MV-4-11 (cell line): ENCODE measurements around the gene EPHA2.
A peak's percentile ranks its signal among the peaks of the same experiment; 100 is the strongest.
"Not testable (repeated sequence)": the region's sequence is repeated elsewhere in the genome, so short reads cannot be mapped to it uniquely, and the experiment has no call there.

Experiments
- DNase-seq: peaks from one replicate; lab custom pipeline; 2025; lab: John Stamatoyannopoulos, UW

The EPHA2 gene

DNA sequence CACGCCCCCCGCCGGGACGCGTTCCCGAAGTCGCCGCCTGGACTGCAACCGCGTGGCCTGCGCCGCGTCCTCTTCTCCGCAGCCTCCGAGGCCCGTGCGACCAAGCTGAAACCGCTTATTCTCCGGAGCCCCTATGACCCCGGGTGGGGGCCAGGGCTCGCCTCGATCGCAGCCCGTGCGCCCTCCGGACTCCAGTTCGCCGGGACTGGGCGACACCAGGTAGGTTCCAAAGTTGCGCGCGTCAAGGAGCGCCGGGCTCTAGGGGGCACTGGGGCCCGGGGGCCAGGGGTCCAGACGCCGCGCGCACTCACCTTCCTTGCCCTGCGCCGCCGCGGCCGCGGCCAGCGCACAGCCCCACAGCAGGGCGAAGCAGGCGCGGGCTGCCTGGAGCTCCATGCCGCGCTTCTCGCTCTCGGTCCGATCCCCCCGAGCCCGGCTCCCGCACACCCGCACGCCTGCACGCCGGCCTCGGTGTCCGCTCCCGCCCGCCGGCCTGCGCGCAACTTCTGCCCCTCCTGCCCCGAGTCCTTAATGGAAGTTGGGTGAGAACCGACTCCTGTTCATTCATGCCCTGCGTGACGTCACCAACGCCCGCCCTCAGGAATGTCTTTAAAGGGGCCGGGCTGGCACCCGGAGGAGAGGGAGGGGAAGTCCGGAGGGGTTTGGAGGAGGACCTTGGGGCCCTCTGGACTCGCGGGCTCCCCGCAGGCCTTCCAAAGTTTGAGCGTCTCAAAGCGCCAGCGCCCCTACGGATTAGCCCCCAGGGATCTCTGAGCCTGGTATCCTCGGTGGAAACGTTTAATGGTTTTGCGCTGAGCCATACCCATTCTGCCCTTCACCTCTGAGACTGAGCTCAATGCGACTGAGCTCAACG, at the start of gene EPHA2:
TSS of gene EPHA2 (minus strand) at position 533 of the 874 bp plus-strand sequence. CDS start at position 396, 137 bp downstream.
- DNase-seq = no peak

DNA sequence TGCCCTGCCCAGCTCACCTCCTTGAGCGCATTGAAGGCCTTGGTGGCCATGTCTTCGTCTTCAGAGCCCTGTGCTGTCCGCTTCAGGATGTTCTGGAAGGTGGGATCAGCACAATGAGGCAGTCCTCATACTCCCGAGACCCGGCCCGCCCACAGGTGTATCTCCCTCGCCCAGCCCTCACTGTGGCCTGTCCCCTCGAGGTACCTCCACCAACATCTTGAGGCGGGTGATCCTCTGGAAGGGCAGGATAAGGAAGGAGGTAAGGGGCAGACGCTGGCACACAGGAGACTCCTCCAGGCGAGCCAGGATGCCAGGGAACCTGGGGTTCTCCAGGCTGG, 49.4 kb upstream of the EPHA2 start:
- no peak for DNase-seq

DNA sequence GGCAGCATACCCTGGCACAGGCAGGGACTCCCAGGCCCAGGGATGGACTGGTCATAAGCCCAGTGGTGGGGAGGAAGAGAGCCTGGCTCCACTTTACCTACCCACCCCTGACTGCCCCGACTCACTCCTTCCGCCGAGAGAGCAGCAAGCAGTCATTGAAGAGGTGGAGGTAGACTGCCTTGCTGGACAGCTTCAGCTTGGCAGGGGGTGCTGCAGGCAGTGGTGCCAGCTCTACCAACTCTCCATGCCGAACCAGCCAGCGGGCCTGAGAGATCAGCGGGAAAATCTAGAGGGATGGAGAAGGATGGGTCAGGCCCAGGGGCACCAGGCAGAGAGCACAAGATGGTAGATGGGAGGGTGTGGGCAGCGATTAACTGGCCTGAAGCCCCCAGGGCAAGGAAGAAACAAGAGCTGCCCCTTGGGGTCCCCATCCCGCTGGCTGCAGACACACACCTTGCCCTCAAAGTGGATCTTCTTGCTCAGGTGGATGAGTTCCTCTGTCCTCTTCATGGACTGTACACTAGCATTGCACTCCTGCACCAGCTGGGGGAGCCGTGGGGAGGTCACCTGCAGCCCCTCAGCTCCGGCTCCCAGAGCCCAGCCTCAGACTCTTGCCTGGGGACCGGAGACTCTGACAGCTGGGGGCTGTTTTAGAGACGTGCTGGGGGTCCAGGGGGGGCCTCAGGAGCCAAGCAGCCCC, 48.9 kb upstream of the EPHA2 start:
- DNase-seq = no peak

DNA sequence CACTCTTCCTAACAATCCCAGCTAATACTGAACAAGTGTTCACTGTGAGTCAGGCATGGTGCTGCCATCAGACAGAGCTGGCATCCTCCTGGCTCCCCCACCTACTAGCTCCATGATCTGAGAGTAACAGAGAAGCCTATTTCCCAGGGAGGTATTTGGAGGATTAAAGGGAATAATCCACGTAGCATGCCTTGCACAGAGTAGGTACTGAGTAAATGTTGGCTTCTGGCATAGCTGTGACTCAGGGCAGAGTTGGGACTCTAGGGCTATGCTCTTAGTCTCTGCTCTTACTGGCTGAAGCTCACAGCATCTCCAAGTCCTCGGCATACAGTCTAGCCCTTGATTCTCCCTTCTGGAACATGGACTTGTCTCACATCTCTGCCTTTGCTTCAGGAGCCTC, 48.3 kb upstream of the EPHA2 start:
- DNase-seq = no peak

DNA sequence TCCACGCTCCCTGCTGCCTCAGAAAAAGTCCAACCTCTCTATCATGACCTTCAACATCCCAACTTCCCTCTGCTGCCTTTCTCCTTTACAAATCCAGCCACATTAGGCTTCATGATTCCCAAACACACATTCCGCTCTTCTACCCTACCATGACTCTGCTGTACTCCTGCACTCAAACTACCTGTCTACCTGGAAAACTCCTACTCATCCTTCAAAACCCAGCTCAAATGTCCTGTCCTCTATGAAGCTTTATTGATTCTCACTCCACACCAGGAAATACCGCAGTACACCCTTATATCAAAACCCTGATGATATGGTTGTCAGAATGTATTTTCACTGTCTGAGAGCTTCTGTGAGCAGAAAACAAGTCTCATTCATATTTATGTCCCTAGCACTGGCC, 47.7 kb upstream of the EPHA2 start:
- DNase-seq = no peak

DNA sequence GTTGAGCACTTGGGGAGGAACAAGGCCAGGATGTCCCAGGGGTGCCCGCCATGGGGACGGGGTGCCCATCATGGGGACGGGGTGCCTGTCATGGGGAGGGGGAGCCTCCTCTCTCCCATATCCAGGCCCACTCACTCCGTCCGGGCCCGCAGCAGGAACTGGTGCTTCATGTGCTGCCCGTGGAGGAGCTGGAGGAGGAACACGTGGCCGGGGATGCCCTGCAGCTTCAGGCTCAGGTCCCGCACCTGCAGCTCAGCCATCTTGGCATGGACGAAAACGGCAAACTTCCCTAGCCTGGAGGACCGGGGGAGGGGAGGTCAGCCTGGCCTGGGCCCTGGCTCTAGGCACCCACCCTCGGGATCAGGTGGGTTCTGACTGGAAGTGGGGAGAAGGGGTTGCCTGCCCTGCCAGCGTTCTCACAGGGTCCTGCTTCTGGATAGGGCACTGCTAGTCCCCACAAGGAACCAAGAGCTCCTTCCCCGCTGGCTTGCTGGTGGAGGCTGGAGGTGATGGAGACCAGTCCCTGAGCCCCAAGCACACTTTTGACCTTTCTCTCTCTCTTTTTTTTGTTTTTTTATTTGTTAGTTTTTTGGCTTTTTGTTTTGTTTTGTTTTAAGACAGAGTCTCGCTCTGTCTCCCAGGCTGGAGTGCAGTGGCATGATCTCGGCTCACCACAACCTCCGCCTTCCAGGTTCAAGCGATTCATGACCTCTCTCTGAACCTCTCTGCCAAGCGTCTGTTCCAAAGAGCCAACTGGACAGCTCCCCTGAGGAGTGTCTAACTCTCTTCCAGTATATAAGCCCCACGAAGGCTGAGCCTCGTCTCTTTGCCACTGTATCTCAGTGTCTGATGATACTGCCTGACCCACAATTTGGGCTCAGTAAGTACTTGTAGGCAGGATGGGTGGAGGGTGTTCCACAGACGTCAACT, 46.7 kb upstream of the EPHA2 start:
- DNase-seq = no peak

DNA sequence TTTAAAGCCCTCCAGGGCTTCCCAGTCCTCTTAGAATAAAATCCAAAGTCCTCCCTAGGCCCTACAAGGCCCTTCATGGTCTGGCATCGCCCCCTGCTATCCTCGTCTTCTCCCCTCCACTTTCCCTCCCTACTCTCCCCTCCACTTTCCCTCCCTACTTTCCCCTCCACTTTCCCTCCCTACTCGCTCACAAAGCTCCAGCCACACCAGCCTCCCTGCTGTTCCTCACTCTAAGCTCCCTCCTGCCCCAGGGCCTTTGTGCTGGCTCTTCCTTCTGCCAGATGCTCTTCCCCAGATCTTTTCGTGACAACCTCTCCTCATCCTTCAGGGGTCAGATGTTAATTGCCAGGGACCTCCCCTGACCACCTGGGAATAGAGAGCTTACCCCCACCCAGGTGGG, 43.8 kb upstream of the EPHA2 start:
- no peak for DNase-seq

DNA sequence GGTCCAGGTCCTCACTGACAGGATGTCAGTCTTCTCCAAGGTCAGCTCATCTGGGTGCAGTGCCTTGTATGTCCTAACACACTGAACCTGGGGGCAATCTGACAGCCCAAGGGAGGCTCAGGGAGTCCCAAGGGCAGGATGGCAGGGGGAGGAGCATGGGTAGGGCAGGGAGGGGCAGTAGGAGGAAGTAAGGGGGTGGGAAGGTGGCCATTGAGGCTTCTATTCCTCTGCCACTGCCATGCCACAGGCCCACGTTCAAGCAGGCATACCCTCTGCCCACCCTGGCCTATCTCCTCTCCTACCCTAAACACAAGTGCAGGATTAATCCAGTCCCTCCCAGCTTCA, 43.3 kb upstream of the EPHA2 start:
- DNase-seq = no peak

DNA sequence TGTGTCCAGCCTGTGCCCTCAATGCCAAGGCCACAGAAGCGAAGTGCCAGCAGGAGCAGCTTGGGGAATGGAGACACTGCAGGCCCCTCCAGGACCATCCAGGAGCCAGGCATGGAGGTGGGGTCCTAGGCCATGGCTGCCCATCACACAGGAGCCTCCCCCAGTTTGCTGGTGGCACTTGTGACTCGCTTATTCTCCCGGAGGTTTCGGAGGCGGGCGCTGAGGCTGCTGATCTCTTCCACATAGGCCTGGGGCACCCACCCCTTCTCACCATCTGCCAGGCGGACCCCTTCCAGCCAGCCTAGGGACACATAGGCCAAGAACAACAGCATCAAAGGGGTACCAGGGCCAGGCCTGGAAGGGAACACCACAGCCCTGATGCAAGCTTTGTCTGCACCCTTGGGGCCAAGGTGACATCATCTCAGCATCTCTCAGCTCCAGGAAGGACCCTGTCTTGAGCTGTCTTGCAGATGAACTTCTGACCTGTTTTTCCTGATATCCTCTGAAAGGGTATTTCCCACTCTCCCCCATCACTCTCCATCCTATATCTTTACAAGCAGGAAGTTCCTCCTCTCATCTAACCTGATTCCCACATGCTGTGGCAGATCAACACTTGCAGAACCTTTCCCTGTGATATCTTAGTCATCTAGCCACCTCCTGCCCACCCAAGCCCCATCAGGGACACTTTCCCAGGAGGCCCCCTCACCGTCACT, 42.7 kb upstream of the EPHA2 start:
- no peak for DNase-seq

DNA sequence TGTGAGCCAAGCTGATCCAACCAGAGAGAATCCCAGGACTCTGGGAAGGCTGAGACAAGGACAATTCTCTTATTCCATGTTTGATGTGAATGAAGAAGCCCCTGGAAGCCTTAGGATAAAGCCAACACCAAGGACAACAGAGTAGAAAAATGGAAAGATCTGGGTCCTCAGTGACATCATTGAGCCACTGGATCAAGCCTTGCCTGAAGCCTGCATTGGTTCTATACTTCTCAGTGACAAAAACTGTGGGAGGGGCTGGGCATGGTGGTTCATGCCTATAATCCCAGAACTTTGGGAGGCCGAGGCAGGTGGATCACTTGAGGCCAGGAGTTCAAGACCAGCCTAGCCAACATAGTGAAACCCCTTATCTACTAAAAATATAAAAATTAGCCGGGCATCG, 41.0 kb upstream of the EPHA2 start:
- DNase-seq = no peak

DNA sequence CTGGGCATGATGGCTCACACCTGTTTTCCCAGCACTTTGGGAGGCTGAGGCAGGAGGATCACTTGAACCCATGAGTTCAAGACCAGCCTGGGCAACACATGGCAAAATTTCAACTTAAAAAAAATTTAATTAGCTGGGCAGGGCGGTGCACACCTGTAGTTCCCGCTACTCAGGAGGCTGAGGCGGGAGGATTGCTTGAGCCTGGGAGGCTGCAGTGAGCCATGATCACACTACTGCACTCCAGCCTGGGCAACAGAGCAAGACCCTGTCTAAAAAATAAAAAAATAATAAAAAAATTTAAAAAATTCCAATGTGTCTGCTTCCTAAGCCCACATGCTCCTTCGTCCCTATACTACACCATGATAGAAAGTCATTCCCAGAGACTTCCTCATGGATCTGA, 40.3 kb upstream of the EPHA2 start:
- DNase-seq = not testable (repeated sequence)

DNA sequence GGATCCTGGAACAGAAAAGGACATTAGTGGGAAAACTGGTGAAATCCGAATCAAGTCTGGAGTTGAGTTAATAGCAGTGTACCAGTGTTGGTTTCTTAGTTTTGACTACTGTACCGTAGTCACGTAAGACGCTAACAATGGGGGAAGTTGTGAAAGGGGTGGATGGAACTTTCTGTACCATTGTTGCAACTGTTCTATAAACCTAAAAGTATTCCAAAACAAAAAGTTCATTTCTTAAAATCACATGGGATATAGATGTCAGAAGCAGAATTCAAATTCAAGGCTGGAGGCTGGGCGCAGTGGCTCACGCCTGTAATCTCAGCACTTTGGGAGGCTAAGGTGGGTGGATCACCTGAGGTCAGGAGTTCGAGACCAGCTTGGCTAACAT, 39.6 kb upstream of the EPHA2 start:
- no peak for DNase-seq

DNA sequence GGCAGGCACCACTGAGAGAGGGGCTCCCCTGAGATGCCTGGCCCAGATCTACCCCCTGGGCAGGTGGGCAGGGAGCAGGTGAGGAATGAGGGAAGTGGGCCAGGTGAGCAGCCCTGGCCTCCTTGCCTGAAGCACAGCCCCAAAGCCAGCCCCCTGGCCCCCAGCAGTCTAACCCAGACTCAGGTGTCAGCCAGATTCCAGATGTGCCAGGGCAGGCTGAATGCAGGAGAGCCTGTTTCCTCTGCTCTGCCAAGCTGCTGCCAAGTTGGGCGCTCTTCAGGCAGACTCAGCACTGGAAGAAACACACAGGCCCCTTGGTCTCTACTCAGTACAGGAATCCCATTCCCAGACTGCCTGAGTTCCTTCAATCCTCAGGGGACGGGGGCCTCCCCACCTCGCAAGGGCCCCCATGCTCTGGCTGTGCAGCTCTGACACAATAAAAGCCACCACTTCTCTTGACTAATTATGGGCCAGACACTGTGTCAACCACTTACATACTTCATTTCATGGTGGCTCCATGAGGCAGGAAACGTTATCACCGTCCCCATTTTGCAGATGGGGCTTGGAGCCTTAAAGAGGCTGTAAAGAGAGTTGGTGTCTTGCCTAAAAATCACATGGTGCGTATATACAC, 36.2 kb upstream of the EPHA2 start:
- no peak for DNase-seq

DNA sequence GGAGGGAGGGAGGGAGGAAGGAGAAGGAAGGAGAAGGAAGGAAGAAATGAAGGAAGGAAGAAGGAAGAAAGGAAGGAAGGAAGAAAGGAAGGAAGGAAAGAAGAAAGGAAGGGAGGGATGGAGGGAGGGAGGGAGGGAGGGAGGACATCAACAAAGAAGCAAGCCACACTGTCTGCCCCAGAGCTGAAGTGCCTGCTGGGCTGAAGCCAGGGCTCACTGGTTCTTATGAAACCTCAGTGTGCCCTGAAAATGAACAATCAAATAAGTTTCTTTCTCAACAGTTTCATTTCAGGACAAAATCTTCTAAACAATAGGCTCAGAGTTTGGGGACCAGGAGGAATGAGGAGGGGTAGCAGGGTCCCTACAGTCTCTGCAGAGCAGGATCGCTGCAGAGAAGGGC, 35.4 kb upstream of the EPHA2 start:
- no peak for DNase-seq

DNA sequence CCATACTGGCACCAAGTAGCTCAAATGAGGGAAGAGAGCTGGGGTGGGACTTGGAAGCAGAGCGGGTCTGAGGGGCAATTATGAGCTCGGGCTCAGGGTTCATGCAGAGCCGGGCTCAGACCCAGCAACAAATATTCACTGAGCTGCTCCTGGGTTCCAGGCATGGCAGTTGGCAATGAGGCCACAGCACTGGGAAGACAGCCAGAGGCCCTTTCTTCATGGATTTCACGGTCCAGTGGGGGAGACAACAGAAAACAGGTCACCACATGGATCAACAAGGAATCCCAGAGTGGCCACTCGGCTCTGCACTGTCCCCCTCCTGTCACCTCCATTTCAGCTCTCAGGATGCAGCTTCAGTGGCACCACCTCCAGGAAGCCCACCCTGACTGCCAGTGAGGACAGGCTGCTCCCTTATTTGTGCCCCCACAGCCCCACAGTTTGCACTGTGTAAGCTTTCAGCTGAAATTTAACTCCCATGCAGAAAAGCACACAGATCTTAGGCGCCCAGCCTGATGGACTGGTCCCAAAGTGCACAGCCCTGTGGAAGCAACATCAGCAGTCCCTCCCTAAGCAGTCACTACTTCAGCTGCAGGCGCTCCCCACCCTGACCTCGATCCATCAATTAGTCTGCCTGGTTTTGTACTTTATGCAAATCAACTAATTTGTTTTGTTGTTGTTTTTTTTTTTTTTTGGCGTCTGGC, 34.2 kb upstream of the EPHA2 start:
- no peak for DNase-seq

DNA sequence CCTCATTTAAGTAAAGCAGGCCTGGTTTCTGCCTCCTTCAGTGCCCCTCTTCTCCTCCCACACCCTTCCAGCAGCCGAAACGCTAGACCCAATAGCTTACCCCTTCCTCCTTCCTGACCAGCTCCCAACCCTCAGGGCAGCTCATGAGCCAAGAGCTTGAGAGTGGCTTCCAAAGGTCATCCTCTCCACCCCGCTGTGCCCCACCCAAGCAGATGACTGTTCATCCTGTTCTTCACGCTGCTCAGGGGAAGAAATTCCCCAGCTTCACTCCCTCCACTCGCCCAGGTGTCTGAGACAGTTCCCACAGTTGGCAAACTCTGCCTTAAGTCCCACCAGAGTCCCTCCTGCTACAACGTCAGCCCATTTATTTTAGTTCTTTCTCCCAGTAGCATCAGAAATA, 33.1 kb upstream of the EPHA2 start:
- DNase-seq = no peak

DNA sequence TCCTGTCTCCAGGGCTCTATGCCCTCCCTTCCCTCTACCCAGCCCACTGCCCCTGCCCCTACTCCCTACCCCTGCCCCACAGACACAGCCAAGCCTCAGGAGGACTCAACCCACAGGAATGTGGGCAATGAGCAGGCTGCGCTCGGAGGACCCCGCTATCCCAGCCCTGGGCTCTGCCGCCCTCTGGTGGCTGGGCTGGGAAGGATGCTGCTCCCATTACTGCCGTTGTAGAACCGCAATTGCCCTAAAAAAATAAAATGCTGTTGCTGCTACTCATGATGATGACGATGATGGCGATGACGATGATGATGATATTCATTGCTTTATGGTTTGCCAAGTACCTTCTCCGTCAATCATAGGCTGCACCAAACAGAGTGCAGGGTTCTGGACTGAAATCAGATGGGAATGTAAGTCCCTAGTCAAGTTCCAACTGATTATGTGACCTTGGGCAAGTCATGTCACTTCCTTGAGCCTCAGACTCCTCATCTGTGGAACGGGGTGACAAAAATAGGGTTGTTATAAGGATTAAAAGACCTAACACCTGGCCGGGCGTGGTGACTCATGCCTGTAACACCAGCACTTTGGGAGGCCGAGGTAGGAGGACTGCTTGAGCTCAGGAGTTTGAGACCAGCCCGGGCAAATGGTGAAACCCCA, 32.0 kb upstream of the EPHA2 start:
- peak; percentile 15 for DNase-seq

DNA sequence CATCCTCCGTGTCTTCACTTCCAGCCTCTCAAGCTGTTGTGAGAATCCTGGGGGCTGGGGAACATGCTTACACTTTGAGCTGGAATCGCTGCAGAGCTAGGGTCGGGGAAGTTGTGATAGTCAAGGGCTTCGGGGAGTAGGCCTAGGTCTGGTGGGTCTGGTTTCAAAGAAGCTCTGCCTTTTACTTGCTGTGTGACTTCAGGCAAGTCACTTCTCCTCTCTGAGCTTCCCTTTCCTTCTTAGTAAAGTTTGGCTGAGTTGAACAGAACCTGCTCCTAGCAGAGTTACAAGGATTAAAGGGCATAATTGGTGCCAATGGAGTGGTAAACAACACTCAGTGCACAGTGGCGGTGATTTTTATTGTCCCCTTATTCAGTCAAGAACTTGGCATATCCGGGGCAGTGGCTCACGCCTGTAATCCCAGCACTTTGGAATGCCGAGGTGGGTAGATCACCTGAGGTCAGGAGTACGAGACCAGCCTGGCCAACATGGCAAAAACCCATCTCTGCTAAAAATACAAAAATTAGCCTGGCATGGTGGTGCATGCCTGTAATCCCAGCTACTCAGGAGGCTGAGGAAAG, 30.9 kb upstream of the EPHA2 start:
- no peak for DNase-seq

DNA sequence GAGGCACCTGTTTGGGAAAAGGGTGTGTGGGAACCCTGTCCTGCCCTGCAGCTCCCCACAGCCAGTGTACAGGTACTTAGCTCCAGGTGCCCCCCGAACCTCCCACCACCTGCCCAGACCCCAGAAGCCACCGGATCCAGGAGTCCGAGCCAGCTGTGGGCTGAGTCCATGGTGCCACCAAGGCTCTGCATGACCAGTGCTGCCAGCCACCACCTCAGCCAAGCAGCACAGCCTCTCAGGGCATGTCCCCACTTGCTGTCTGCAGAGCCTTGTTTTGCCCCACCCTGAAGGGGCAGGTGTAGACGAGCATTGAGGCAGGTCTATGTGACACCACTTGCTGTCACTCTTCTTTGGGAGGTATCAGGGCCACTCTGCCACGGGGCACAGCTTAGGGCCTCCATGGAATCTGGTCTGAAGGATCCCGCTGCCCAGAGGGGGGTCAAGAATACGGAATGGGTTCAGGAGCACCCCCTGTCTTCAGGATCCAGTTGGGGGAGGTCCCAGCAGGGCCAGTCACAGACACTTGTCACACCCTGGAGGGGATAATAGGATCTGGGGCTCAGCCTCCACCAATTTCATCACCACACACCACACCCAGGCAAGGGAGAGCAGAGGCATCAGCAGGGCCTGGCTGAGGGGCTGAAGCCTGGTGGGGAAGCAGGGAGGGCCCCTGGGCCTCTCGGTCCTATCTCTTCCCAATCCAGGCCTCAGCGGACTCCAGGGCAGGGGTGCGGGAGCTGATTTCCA, 28.9 kb upstream of the EPHA2 start:
- DNase-seq = no peak
